Hepatocyte (in vitro differentiated cells): Measurements from ENCODE around the gene EEFSEC.

ENCODE experiments used
- CTCF ChIP-seq: fragments of 200-600 bp; sonication (generic); IDR thresholded peaks from 2 replicates; pipeline ENCODE4 v1.5.1; 2016; ENCODE audit warnings: antibody characterized with exemption, mild to moderate bottlenecking; ENCODE audit not compliant: poor library complexity
- EZH2 ChIP-seq: fragments of 200-600 bp; sonication (generic); IDR thresholded peaks from 2 replicates; pipeline ENCODE4 v1.6.1; 2016; ENCODE audit warnings: antibody characterized with exemption, mild to moderate bottlenecking, borderline replicate concordance

- TF ChIP-seq CTCF (no peak), EZH2 (no peak)
These were observed 225.5 kb downstream of the EEFSEC start for GRCh38 chr3:128378631-128379347.
